HepG2 (cell line): ENCODE measurements around the gene CCDC117. TPM values are rescaled to one million over a fixed set of nuclear protein-coding genes. Genes with fewer than 3 reads are reported as not detected.

ENCODE experiments used
- BHLHE40 ChIP-seq: IDR thresholded peaks from 2 replicates; pipeline ENCODE4 v1.6.1; 2011; ENCODE audit warnings: low read length, improper control_type of control experiment
- CHD2 ChIP-seq: IDR thresholded peaks from 2 replicates; pipeline ENCODE4 v1.6.1; 2011; ENCODE audit warnings: low read depth, low read length, improper control_type of control experiment
- FOXA3 ChIP-seq: IDR thresholded peaks from 2 replicates; pipeline ENCODE4 v1.6.1; 2016; ENCODE audit warnings: missing genetic modification reagents, missing compliant biosample characterization
- IKZF4 ChIP-seq: sonication (generic); formaldehyde crosslinking; IDR thresholded peaks from 2 replicates; pipeline ENCODE4 v1.5.1; 2020; ENCODE audit warnings: borderline replicate concordance, mild to moderate bottlenecking, low read depth, missing genetic modification reagents; ENCODE audit errors: not compliant biosample characterization
- KAT2B ChIP-seq: fragments of 150-350 bp; IDR thresholded peaks from 2 replicates; pipeline ENCODE4 v1.6.1; 2014; ENCODE audit warnings: low read depth, low read length, borderline replicate concordance
- KLF11 ChIP-seq: IDR thresholded peaks from 2 replicates; pipeline ENCODE4 v1.6.1; 2016; ENCODE audit warnings: missing compliant biosample characterization
- MAFK ChIP-seq, 2 experiments: IDR thresholded peaks in 1 of 2; conservative IDR thresholded peaks in 1 of 2; 2 replicates each; pipeline ENCODE4 v1.6.1; 2011; ENCODE audit warnings: improper control_type of control experiment in 2 of 2, low read length in 2 of 2
- MBNL3 ChIP-seq: fragments of 250-450 bp; sonication (Bioruptor Pico); conservative IDR thresholded peaks from 2 replicates; pipeline ENCODE4 v1.8.0; 2022; ENCODE audit warnings: mild to moderate bottlenecking, inconsistent platforms
- MED8 ChIP-seq: sonication (generic); formaldehyde crosslinking; IDR thresholded peaks from 2 replicates; pipeline ENCODE4 v1.8.1; 2023; ENCODE audit warnings: mild to moderate bottlenecking, missing genetic modification reagents; ENCODE audit not compliant: insufficient replicate concordance
- MTA3 ChIP-seq: sonication (generic); formaldehyde crosslinking; IDR thresholded peaks from 2 replicates; pipeline ENCODE4 v1.4.0; 2020; ENCODE audit warnings: missing genetic modification reagents
- NAIF1 ChIP-seq: sonication (generic); formaldehyde crosslinking; IDR thresholded peaks from 2 replicates; pipeline ENCODE4 v1.5.0; 2020; ENCODE audit warnings: mild to moderate bottlenecking, missing genetic modification reagents, borderline replicate concordance
- NFYB ChIP-seq: sonication (generic); formaldehyde crosslinking; IDR thresholded peaks from 2 replicates; pipeline ENCODE4 v1.4.0; 2020; ENCODE audit warnings: missing genetic modification reagents
- PTBP1 ChIP-seq: fragments of 200-400 bp; formaldehyde crosslinking; IDR thresholded peaks from 2 replicates; pipeline ENCODE4 v1.6.1; 2018; ENCODE audit warnings: low read length, low read depth; ENCODE audit not compliant: poor library complexity, severe bottlenecking
- REST ChIP-seq, 2 experiments: IDR thresholded peaks; 2 replicates each; pipeline ENCODE4 v1.6.1; 2011 to 2012; ENCODE audit warnings: low read length in 2 of 2, borderline replicate concordance in 1 of 2, low read depth in 1 of 2, mild to moderate bottlenecking in 1 of 2, moderate library complexity in 1 of 2
- SCMH1 ChIP-seq: sonication (generic); formaldehyde crosslinking; IDR thresholded peaks from 2 replicates; pipeline ENCODE4 v1.9.0; 2021; ENCODE audit warnings: missing genetic modification reagents, mild to moderate bottlenecking, borderline replicate concordance
- SIX1 ChIP-seq: sonication (generic); formaldehyde crosslinking; IDR thresholded peaks from 2 replicates; pipeline ENCODE4 v1.4.0; 2020; ENCODE audit warnings: missing genetic modification reagents, borderline replicate concordance
- SP140L ChIP-seq: sonication (generic); formaldehyde crosslinking; IDR thresholded peaks from 2 replicates; pipeline ENCODE4 v1.4.0; 2020; ENCODE audit warnings: missing genetic modification reagents, borderline replicate concordance
- SRF ChIP-seq: IDR thresholded peaks from 2 replicates; pipeline ENCODE4 v1.6.1; 2011; ENCODE audit warnings: mild to moderate bottlenecking, low read depth, low read length, moderate library complexity
- SRY ChIP-seq: sonication (generic); formaldehyde crosslinking; IDR thresholded peaks from 2 replicates; pipeline ENCODE4 v1.8.0; 2022; ENCODE audit warnings: mild to moderate bottlenecking, missing genetic modification reagents
- TRIM24 ChIP-seq: sonication (generic); formaldehyde crosslinking; IDR thresholded peaks from 2 replicates; pipeline ENCODE4 v1.8.0; 2022; ENCODE audit warnings: mild to moderate bottlenecking, missing genetic modification reagents
- ZBTB37 ChIP-seq: sonication (generic); formaldehyde crosslinking; IDR thresholded peaks from 2 replicates; pipeline ENCODE4 v1.4.0; 2020; ENCODE audit warnings: mild to moderate bottlenecking, missing genetic modification reagents
- ZFX ChIP-seq: sonication (generic); formaldehyde crosslinking; IDR thresholded peaks from 2 replicates; pipeline ENCODE4 v1.4.0; 2020; ENCODE audit warnings: mild to moderate bottlenecking, low read depth, missing genetic modification reagents, moderate library complexity
- ZNF550 ChIP-seq: sonication (generic); formaldehyde crosslinking; IDR thresholded peaks from 2 replicates; pipeline ENCODE4 v1.4.0; 2020; ENCODE audit warnings: mild to moderate bottlenecking, missing genetic modification reagents, borderline replicate concordance
- ZNF557 ChIP-seq: sonication (generic); formaldehyde crosslinking; IDR thresholded peaks from 2 replicates; pipeline ENCODE4 v1.4.0; 2020; ENCODE audit warnings: missing genetic modification reagents
- ZNF839 ChIP-seq: sonication (generic); formaldehyde crosslinking; IDR thresholded peaks from 2 replicates; pipeline ENCODE4 v1.4.0; 2020; ENCODE audit warnings: missing genetic modification reagents, mild to moderate bottlenecking, borderline replicate concordance
- ZSCAN22 ChIP-seq: sonication (generic); formaldehyde crosslinking; IDR thresholded peaks from 2 replicates; pipeline ENCODE4 v1.4.0; 2020; ENCODE audit warnings: mild to moderate bottlenecking, missing genetic modification reagents
- polyA plus RNA-seq, 8 experiments: library from polyadenylated mRNA; depleted of rRNA in 3 of 8; stranded (reverse) in 7 of 8; unstranded in 1 of 8; fragments of >200 nt; fragmentation: Illumina TruSeq in 4 of 8; extraction: Trizol in 4 of 8; gene quantifications; 2 replicates each; pipeline versions ENCODE4 v1.2.1 to v1.2.3, GENCODE V29; 2011 to 2016; ENCODE audit warnings: low read depth in 4 of 8, missing spikeins in 1 of 8, mixed read lengths in 1 of 8; ENCODE audit not compliant: insufficient read depth in 1 of 8
- total RNA-seq, 5 experiments: library from RNA; depleted of rRNA; stranded (reverse); fragments of >200 nt; fragmentation: Illumina TruSeq; extraction: Trizol; gene quantifications; 2 replicates each; pipeline ENCODE4 v1.2.3, GENCODE V29; 2016; ENCODE audit warnings: low read depth in 1 of 5

The CCDC117 gene
- total and polyA plus RNA-seq, 2 of the 13 experiments (the other 11 are each of a cell fraction or from before 2014, with no cell fraction given), result 12.6 to 34.2 TPM

- TF ChIP-seq NFYB (CRISPR knock-in tag) (no peak), PTBP1 (no peak), ZNF839 (CRISPR knock-in tag) (no peak), FOXA3 (CRISPR knock-in tag) (peak; percentile 91), MAFK (conservative IDR thresholded peaks at IDR 0.05 in 1 of 2, IDR thresholded peaks at IDR 0.05 in 1 of 2; ENCODE audit: low read length in 2 of 2) (no peak), SP140L (CRISPR knock-in tag) (no peak), SIX1 (CRISPR knock-in tag) (no peak), REST (IDR thresholded peaks at IDR 0.05; ENCODE audit: borderline replicate concordance in 1 of 2, low read depth in 1 of 2, low read length in 2 of 2) (no peak), ZFX (CRISPR knock-in tag) (no peak), KAT2B (no peak), ZSCAN22 (CRISPR knock-in tag) (no peak), KLF11 (CRISPR knock-in tag) (no peak), CHD2 (no peak), SRF (no peak), SRY (CRISPR knock-in tag) (no peak), ZNF550 (CRISPR knock-in tag) (no peak), TRIM24 (CRISPR knock-in tag) (no peak), SCMH1 (CRISPR knock-in tag) (no peak), MTA3 (CRISPR knock-in tag) (no peak), BHLHE40 (no peak), NAIF1 (no peak), ZNF557 (no peak), MED8 (CRISPR knock-in tag) (no peak), ZBTB37 (no peak), IKZF4 (CRISPR knock-in tag) (no peak), MBNL3 (CRISPR knock-in tag) (no peak)
Observed at GRCh38 chr22:28759861-28760560, 12.5 kb upstream of the CCDC117 start (continued).
